ENCODE measurements around the gene SEC23A. TPM values are rescaled to one million over a fixed set of nuclear protein-coding genes. Genes with fewer than 3 reads are reported as not detected.
"Not testable (repeated sequence)": the region's sequence is repeated elsewhere in the genome, so short reads cannot be mapped to it uniquely, and the experiment has no call there.

The SEC23A gene
- polyA plus RNA-seq = 23.0 TPM

DNA sequence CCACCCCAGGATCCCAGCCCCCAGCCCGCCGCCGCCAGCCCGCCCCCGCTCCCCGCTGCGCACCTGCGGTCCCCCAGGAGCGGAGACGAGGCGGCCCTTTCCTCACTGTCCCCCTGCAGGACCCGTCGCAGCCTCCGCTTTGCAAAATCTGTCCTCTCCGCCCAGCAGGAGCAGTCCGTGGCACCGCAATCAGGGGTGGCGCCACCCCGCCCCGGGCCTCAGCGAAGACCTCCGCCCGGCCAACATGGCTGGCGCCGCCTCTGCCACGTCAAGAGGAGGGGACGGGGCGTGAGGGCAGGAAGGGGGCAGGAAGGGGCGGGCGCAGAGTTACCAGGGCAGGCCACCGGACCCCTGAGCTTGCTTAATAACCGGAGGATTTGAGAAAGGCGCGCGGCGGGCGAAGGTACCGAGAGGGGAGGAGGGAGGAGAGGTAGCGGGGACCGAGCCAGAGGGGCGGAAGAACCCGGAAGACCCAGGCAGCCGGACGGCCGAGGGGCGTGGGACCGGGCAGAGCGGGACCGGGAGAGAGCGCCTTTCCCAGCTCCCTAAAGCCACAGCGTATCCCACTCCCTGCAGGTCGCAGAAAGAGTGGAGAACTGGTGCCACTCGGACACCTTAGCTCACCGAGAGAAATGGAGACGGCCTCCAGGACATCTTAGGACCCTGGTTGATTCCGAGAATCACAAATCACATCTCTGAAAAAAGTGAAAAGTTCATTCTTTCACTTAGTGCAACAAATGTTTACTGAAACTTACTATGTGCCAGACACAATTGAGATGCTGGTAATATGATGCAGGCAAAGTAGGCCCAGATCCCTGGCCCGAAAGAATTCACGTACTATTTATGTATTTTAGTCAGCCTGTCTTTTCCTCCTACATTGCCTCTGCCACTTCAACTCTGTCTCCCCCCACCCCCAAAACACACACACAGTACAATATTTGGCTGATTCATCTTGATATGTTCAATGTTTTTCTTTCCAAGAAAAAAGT lies at the start of gene SEC23A:
TSS of gene SEC23A (minus strand) at position 267 of the 989 bp plus-strand sequence. CDS start 7,117 bp downstream, outside the sequence.
- Mint-ChIP-seq H3K4me1 (peaks cover 30 to 31% (median 30%) of the 10 kb centered on the region in 3 donors), H3K27ac (peak within 1 kb of the TSS; percentile 94 to 99 (median 96)), H3K36me3 (no peaks in the 10 kb centered on the region), H3K4me3 (peak within 1 kb of the TSS; percentile 93 to 98 (median 96)), H3K27me3 (no peaks in the 10 kb centered on the region), H3K9me3 (no peaks in the 10 kb centered on the region)

DNA sequence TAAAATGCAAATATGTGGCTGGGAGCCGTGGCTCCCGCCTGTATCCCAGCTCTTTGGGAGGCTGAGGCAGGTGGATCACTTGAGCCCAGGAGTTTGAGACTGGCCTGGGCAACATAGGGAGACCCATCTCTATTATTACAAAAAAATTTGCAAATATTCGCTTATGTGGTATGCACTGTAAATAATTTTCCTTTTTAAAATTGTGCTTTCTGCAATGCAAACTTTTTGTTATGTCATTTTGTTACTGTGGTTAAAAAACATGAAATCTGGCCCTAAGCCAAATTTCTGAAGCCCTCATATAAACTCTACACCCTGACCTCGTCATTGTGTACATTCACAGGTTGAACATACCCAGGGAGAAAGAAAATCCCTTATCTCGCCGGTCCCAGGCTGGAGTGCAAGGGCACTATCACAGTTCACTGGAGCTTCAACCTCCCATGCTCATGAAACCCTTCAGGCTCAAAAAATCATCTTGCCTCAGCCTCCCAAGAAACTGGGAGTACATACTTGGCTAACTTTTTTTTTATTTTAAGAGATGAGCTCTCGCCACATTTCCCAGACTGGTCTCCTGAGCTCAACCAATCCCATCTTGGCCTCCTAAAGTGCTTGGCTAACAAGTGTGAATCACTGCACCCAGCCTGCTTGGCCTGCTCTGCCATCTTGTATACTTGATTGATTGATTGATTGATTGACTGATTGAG lies 42.4 kb upstream of the SEC23A start:
- Mint-ChIP-seq H3K36me3 (peaks cover 17% of the 10 kb centered on the region), H3K4me1 (peaks cover 0 to 6% (median 4%) of the 10 kb centered on the region in 3 donors), H3K27me3 (no peaks in the 10 kb centered on the region), H3K9me3 (peaks cover 0 to 6% (median 0%) of the 10 kb centered on the region in 3 donors), H3K27ac (no peak overlapping the region), H3K4me3 (no peak overlapping the region)

DNA sequence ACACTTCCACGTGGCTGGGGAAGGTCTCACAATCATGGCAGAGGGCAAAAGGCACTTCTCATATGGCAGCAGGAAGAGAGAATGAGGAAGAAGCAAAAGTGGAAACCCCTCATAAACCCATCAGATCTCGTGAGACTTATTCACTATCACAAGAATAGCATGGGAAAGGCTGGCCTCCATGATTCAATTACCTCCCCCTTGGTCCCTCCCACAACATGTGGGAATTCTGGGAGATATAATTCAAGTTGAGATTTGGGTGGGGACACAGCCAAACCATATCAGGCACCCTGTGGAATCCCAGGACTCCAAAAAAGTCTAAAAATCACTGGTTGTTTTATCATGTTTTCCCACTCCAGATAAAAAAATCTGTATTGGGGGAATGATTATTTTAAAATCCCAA lies 40.2 kb upstream of the SEC23A start:
- Mint-ChIP-seq H3K36me3 (peaks cover 20% of the 10 kb centered on the region), H3K27ac (peak overlapping the region in 1 of 3 donors; percentile 56)
- H3K27me3 Mint-ChIP-seq, H3K4me3 Mint-ChIP-seq, H3K9me3 Mint-ChIP-seq, H3K4me1 Mint-ChIP-seq: not testable (repeated sequence)

DNA sequence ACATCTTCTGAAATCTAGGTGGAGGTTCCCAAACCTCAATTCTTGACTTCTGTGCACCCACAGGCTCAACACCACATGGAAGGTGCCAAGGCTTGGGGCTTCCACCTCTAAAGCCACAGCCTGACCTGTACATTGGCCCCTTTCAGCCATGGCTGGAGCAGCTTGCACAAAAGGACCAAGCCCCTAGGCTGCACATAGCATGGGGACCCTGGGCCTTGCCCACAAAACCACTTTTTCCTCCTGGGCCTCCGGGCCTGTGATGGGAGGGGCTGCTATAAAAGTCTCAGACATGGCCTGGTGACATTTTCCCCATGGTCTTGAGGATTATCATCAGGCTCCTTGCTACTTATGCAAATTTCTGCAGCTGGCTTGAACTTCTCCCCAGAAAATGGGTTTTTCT lies 38.6 kb upstream of the SEC23A start:
- not testable (repeated sequence) for H3K27me3 Mint-ChIP-seq, H3K27ac Mint-ChIP-seq, H3K4me1 Mint-ChIP-seq, H3K4me3 Mint-ChIP-seq, H3K9me3 Mint-ChIP-seq, H3K36me3 Mint-ChIP-seq

DNA sequence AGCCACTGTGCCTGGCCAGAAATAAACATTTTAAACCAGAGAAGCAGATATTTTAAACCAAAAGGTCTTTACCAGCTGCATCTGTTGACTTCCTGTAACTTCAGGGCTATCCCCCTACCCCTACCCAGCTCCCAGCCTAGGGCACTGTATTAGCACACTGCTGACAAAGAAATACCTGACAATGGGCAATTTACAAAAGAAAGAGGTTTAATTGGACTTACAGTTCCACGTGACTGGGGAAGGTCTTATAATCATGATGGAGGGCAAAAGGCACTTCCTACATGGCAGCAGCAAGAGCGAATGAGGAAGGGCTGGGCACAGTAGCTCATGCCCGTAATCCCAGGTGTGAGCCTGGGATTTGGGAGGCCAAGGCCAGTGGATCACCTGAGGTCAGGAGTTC lies 37.1 kb upstream of the SEC23A start:
- no peak overlapping the region for H3K4me3 Mint-ChIP-seq
- H3K36me3 Mint-ChIP-seq = peaks cover 8% of the 10 kb centered on the region
- H3K27me3 Mint-ChIP-seq = no peaks in the 10 kb centered on the region
- H3K4me1 Mint-ChIP-seq = peaks cover 0 to 8% (median 8%) of the 10 kb centered on the region in 3 donors
- H3K27ac Mint-ChIP-seq = peak overlapping the region in 2 of 3 donors; percentile 31 to 83
- peaks cover 0 to 6% (median 0%) of the 10 kb centered on the region in 3 donors for H3K9me3 Mint-ChIP-seq

DNA sequence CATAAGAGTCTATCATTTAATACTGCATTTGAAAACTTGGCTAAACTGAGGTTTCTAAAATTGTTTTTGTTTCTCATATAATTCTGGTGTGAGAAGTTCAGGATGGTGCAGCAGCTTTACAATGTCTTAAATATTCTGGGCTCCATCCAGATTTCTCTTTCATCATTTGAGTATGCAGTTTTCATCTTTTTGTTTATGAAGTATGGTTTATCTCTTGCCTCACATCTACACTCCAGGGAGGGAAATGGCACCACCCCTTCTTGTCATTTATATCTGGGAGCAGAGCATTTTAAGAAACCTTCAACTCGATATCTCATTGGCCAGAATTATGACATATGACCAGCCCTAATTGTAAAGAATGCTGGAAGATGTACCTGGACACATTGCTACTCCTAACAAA lies 35.4 kb upstream of the SEC23A start:
- peaks cover 11% of the 10 kb centered on the region for H3K36me3 Mint-ChIP-seq

DNA sequence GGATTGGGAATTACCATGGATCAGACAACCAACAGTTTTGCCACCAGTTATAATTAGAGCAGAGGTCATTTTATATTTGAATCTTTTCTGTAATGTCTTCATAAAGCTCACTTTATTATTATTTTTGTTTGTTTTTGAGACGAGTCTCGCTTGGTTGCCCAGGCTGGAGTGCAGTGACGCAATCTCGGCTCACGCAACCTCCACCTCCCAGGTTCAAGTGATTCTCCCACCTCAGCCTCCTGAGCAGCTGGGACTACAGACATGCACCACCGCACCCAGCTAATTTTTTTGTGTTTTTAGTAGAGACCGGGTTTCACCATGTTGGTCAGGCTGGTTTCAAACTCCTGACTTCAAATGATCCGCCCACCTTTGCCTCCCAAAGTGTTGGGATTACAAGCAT lies 34.8 kb upstream of the SEC23A start:
- not testable (repeated sequence) for H3K4me1 Mint-ChIP-seq, H3K27me3 Mint-ChIP-seq, H3K9me3 Mint-ChIP-seq, H3K27ac Mint-ChIP-seq, H3K4me3 Mint-ChIP-seq
- peaks cover 11% of the 10 kb centered on the region for H3K36me3 Mint-ChIP-seq

More for the DNA sequence above, 35.4 kb upstream of the SEC23A start:
- peaks cover 0 to 6% (median 0%) of the 10 kb centered on the region in 3 donors for H3K9me3 Mint-ChIP-seq
- H3K27ac Mint-ChIP-seq = peak overlapping the region in 1 of 3 donors; percentile 63
- no peak overlapping the region for H3K4me3 Mint-ChIP-seq
- H3K27me3 Mint-ChIP-seq = no peaks in the 10 kb centered on the region
- H3K4me1 Mint-ChIP-seq = peaks cover 0 to 8% (median 8%) of the 10 kb centered on the region in 3 donors

DNA sequence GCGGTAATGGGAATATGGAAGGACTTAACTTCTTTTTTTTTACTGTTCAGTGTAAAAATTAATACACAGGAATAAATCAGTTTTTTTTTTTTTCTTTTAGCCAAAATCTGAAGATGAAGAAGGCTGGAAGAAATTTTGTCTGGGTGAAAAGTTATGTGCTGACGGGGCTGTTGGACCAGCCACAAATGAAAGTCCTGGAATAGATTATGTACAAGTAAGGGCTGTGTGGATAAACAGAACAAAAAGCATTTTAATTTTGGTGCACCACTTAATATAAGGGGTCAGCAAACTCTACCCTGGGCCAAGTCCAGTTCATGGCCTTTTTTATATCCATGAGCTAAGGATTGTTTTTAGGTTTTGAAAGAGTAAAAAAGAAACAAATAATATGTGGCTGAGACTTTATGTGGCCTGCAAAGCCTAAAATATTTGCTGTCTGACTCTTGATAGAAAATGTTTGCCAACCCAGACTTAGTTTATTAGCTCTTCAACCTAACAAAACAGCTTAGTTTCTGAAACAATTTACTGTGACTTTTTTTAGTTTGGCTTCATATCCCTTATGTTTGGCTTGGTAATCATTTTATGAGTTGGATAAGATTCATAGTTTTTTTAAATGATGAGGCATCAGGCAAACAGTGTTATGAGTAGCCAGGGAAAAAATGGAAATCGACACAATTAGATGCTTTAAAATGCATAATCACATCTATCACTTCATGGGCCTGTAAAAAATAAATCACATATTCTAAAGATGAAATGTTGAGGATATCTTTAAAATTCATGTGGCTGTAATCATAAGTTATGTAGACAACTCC lies 19.5 kb upstream of the SEC23A start:
- peaks cover 2% of the 10 kb centered on the region for H3K36me3 Mint-ChIP-seq
- H3K4me3 Mint-ChIP-seq = no peak overlapping the region
- H3K9me3 Mint-ChIP-seq = no peaks in the 10 kb centered on the region
- H3K27me3 Mint-ChIP-seq = no peaks in the 10 kb centered on the region
- peaks cover 0 to under 1% (median 0%) of the 10 kb centered on the region in 3 donors for H3K4me1 Mint-ChIP-seq
- no peak overlapping the region for H3K27ac Mint-ChIP-seq

DNA sequence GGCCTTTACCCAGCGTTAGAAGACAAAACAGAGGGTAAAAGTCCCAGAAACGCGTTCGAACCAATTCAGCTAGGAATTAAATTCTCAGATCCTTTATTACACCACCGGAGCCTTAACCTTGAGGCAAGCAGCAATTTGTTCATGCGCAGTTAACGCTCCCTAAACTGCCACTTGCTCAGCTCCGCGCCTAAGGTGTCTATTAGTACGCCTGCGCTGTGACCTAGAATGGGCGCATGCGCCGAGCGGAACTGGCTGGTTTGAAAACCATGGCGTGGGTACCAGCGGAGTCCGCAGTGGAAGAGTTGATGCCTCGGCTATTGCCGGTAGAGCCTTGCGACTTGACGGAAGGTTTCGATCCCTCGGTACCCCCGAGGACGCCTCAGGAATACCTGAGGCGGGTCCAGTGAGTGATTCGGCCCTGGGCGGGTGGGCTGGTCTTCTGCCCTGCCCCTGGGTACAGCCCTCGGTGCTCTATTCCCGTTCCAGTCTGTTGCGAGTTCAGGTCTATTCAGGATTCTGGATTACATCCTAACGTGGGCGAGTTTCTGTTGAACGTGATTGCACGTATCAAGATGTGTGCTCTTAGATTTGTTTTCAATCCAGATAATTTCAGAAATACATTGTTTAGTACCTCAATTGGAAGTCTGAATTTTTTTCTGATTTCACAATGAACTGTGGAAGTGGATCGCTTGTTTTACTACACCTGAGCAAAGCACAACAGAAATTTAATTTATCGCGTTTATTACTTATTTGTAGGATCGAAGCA lies 11.2 kb upstream of the SEC23A start, which contains the start of gene GEMIN2:
TSS of gene GEMIN2 (plus strand) at position 251 of the 766 bp plus-strand sequence. CDS start at position 267, 16 bp downstream.
- Mint-ChIP-seq H3K4me1 (peaks cover 18 to 26% (median 23%) of the 10 kb centered on the region in 3 donors), H3K4me3 (peak within 1 kb of the TSS; percentile 94 to 99 (median 97)), H3K36me3 (peaks cover 4% of the 10 kb centered on the region), H3K9me3 (no peaks in the 10 kb centered on the region), H3K27ac (peak within 1 kb of the TSS; percentile 93 to 94 (median 93)), H3K27me3 (no peaks in the 10 kb centered on the region)

DNA sequence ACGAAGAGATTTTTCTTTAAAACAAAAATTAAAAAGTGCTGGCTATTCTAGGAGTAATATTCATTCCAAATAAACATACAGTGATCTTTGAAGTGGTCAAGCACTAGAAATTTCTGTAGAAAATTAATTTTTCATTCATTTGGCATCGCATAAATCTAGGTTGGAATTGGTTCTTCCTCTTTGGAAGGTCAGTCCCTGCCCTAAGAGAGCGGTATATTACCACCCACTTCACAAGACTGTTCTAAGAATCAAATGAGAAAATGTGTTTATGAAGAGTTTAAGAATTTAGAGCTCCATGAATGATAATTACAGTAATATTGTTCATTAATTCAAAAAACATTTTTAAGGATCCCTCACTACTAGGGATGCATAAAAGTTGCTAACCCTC lies 10.6 kb upstream of the SEC23A start:
- peaks cover 2% of the 10 kb centered on the region for H3K36me3 Mint-ChIP-seq
- H3K9me3 Mint-ChIP-seq = no peaks in the 10 kb centered on the region
- no peaks in the 10 kb centered on the region for H3K27me3 Mint-ChIP-seq
- peak overlapping the region; percentile 94 to 99 (median 97) for H3K4me3 Mint-ChIP-seq
- H3K4me1 Mint-ChIP-seq = peaks cover 18 to 26% (median 23%) of the 10 kb centered on the region in 3 donors
- peak overlapping the region; percentile 93 to 94 (median 93) for H3K27ac Mint-ChIP-seq

DNA sequence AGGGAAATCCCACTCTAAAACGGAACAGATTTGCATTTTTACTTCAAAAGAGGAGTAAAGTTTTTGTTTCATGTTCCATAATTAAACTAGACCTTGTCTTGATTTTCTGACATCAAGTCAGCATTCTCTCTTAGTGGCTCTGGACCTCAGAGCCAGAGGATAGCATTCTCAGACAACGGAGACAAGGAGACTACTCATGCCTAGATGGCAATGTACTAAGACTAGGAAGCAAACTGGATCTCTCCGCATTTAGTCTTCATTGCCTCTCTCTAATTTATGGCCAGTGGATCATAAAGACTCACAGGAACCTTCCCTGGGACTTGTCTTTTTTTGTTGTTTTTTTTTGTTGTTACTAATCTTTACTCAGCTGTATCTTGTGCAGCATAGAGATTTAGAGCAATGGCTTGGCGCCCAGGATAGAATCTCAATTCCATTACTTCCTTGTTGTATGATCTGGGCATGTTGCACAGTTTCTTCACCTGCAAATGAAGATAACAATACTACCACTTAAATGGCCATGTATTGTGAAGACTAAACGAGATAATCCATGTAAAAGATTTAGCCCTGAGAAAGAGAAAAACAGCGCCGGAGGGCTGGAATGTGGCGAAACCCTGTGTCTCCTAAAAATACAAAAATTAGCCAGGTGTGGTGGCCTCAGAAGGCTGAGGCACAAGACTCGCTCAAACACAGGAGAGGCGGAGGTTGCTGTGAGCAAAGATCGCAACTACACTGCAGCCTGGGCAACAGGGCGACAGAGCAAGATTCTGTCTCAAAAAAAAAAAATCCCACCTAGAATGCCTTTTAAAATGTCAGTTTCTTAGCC lies 7.1 kb upstream of the SEC23A start:
- Mint-ChIP-seq H3K36me3 (no peaks in the 10 kb centered on the region), H3K27ac (peak overlapping the region; percentile 40 to 80 (median 61)), H3K4me3 (peak overlapping the region; percentile 17 to 86 (median 70)), H3K4me1 (peaks cover 14 to 27% (median 25%) of the 10 kb centered on the region in 3 donors), H3K27me3 (no peaks in the 10 kb centered on the region), H3K9me3 (no peaks in the 10 kb centered on the region)

DNA sequence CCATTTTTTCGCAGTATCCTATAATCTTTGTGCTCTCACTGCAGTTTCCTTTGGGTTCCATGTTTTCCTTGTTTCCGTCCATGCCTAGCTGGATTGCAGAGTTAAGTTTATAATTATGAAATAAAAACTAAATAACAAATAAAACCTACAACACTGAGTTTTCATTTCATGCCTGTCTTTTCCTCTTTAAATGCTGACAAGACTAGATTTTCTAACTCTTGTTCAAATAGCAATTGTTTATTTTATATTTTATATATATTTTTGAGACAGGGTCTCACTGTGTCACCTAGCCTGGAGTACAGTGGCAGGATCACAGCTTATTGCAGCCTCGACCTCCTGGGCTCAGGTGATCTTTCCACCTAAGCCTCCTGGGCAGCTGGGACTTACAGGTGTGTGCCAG lies 5.8 kb upstream of the SEC23A start:
- H3K4me1 Mint-ChIP-seq = peaks cover 14 to 25% (median 16%) of the 10 kb centered on the region in 3 donors
- H3K36me3 Mint-ChIP-seq = no peaks in the 10 kb centered on the region
- H3K27me3 Mint-ChIP-seq = no peaks in the 10 kb centered on the region
- no peak overlapping the region for H3K27ac Mint-ChIP-seq
- no peaks in the 10 kb centered on the region for H3K9me3 Mint-ChIP-seq
- H3K4me3 Mint-ChIP-seq = peak overlapping the region in 1 of 4 donors; percentile 32

DNA sequence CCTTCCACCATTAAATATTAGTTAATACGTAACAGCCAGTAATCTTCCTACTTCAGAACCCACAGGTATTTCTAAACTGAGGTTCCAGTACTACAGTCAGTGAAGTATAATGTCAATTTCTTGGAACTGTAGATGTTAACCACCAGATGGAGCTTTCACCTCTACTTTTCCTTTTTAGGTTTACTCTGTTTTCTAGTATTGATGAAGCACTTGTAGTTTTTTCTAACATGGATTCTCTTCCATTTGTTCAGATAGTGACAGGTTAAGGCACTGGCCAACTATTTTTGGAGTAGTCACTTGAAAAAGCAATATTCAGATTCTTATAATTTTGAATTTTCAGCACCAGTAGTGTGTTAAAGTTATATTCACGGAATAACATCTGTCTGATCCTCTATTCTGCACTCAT lies 4.6 kb upstream of the SEC23A start:
- peak overlapping the region in 2 of 3 donors; percentile 16 to 54 for H3K27ac Mint-ChIP-seq
- H3K36me3 Mint-ChIP-seq = no peaks in the 10 kb centered on the region
- no peaks in the 10 kb centered on the region for H3K9me3 Mint-ChIP-seq
- no peaks in the 10 kb centered on the region for H3K27me3 Mint-ChIP-seq
- H3K4me1 Mint-ChIP-seq = peaks cover 17 to 24% (median 18%) of the 10 kb centered on the region in 3 donors
- peak overlapping the region in 2 of 4 donors; percentile 21 to 76 for H3K4me3 Mint-ChIP-seq
